K562 (cell line): ENCODE measurements around the gene MYBL2. TPM values are rescaled to one million over a fixed set of nuclear protein-coding genes. Genes with fewer than 3 reads are reported as not detected.

ENCODE experiments used
- BRD4 ChIP-seq: fragments of 200-600 bp; sonication (generic); IDR thresholded peaks from 2 replicates; pipeline ENCODE4 v1.6.1; 2017; ENCODE audit warnings: inconsistent platforms
- ETV5 ChIP-seq: sonication (generic); formaldehyde crosslinking; IDR thresholded peaks from 2 replicates; pipeline ENCODE4 v1.4.0; 2020; ENCODE audit warnings: low read depth, mild to moderate bottlenecking, missing genetic modification reagents
- HMGN3 ChIP-seq: IDR thresholded peaks from 2 replicates; pipeline ENCODE4 v1.6.1; 2011; ENCODE audit warnings: borderline replicate concordance, low read depth, mild to moderate bottlenecking, mixed read lengths, low read length; ENCODE audit not compliant: insufficient read length; ENCODE audit errors: extremely low read depth
- KLF16 ChIP-seq: IDR thresholded peaks from 2 replicates; pipeline ENCODE4 v1.6.1; 2016; ENCODE audit warnings: antibody characterized with exemption
- LARP7 ChIP-seq: fragments of 450-650 bp; IDR thresholded peaks from 2 replicates; pipeline ENCODE4 v1.6.1; 2016
- NCOA2 ChIP-seq, 2 experiments: fragments of 450-650 bp; IDR thresholded peaks; 2 replicates each; pipeline ENCODE4 v1.6.1; 2018; ENCODE audit warnings: mild to moderate bottlenecking in 2 of 2, moderate library complexity in 1 of 2; ENCODE audit not compliant: partially characterized antibody in 2 of 2
- SNRNP70 ChIP-seq: fragments of 200-400 bp; formaldehyde crosslinking; optimal IDR thresholded peaks from 2 replicates; pipeline ENCODE3; 2017; ENCODE audit warnings: low read depth, low read length
- SREBF1 ChIP-seq: fragments of 150-350 bp; IDR thresholded peaks from 2 replicates; pipeline ENCODE4 v1.6.1; 2014; ENCODE audit warnings: antibody characterized with exemption, low read depth, low read length, borderline replicate concordance
- TBP ChIP-seq: optimal IDR thresholded peaks from 2 replicates; pipeline ENCODE3; 2011; ENCODE audit warnings: low read depth, low read length, improper control_type of control experiment
- TRIM25 ChIP-seq: fragments of 450-650 bp; IDR thresholded peaks from 2 replicates; pipeline ENCODE4 v1.7.0; 2016; ENCODE audit warnings: borderline replicate concordance
- ZBTB11 ChIP-seq, 3 experiments: fragments of 200-800 bp in 1 of 3; fragments of 250-450 bp in 1 of 3; fragments of 450-650 bp in 1 of 3; sonication (Bioruptor Pico) in 1 of 3; sonication (Bioruptor generic) in 1 of 3; formaldehyde crosslinking in 1 of 3; IDR thresholded peaks; 2 replicates each; pipeline versions ENCODE4 v1.6.1 to v1.8.0; 2016 to 2022; ENCODE audit warnings: mild to moderate bottlenecking in 2 of 3, missing genetic modification characterization in 2 of 3, missing compliant biosample characterization in 1 of 3, moderate library complexity in 1 of 3
- ZC3H8 ChIP-seq: fragments of 450-650 bp; IDR thresholded peaks from 2 replicates; pipeline ENCODE4 v1.6.1; 2017
- ZNF277 ChIP-seq: fragments of 250-450 bp; sonication (Bioruptor Pico); IDR thresholded peaks from 2 replicates; pipeline ENCODE4 v1.8.0; 2022; ENCODE audit warnings: inconsistent platforms, mild to moderate bottlenecking, moderate library complexity, borderline replicate concordance
- ZNF609 ChIP-seq: sonication (generic); formaldehyde crosslinking; IDR thresholded peaks from 2 replicates; pipeline ENCODE4 v1.8.1; 2023; ENCODE audit warnings: missing genetic modification reagents, mild to moderate bottlenecking, borderline replicate concordance
- ZNF707 ChIP-seq: fragments of 250-450 bp; sonication (Bioruptor Pico); conservative IDR thresholded peaks from 2 replicates; pipeline ENCODE4 v1.8.0; 2022; ENCODE audit warnings: inconsistent platforms, mild to moderate bottlenecking, moderate library complexity
- ZNF77 ChIP-seq: fragments of 250-450 bp; sonication (Bioruptor Pico); IDR thresholded peaks from 2 replicates; pipeline ENCODE4 v1.5.0; 2020
- polyA plus RNA-seq, 8 experiments: library from polyadenylated mRNA; depleted of rRNA in 4 of 8; stranded (reverse) in 5 of 8; unstranded in 3 of 8; fragments of >200 nt; fragmentation: Nextera tagmentation in 2 of 8; fragmentation: Illumina TruSeq in 1 of 8; extraction: Ambion mirVana in 2 of 8; extraction: Trizol in 1 of 8; gene quantifications; 2 replicates each; pipeline versions ENCODE4 v1.2.1 to v1.2.3, GENCODE V29; 2011 to 2014; ENCODE audit warnings: inconsistent platforms in 1 of 8, missing spikeins in 1 of 8
- total RNA-seq, 7 experiments: library from RNA; depleted of rRNA in 6 of 7; stranded (reverse); fragments of >200 nt in 6 of 7; fragmentation: Illumina TruSeq in 2 of 7; extraction: Trizol in 2 of 7; gene quantifications; 2 replicates each; pipeline versions ENCODE4 v1.2.1 to v1.2.3, GENCODE V29; 2011 to 2021; ENCODE audit warnings: low replicate concordance in 1 of 7

MYBL2 gene
- total and polyA plus RNA-seq, 9 of the 15 experiments (the other 6 are each of a cell fraction or from before 2014, with no cell fraction given), result 4.4 to 169 (median 52.5) TPM

- TF ChIP-seq ZNF609 (CRISPR knock-in tag), result 0 out of 2 replicates have a peak, but pooled peaks have one; percentile 39
- TF ChIP-seq LARP7, result no peak
- no peak for TF ChIP-seq HMGN3
- peak in 1 of 3 experiments; percentile 71; a peak in 2 of 6 replicates for TF ChIP-seq ZBTB11 (CRISPR knock-in tag; IDR thresholded peaks at IDR 0.05)
- no peak for TF ChIP-seq ZNF707 (CRISPR knock-in tag)
- TF ChIP-seq ZNF277 (CRISPR knock-in tag), result no peak
- no peak for TF ChIP-seq BRD4
- peak; percentile 96 for TF ChIP-seq KLF16
- TF ChIP-seq NCOA2 (IDR thresholded peaks at IDR 0.05; ENCODE audit: partially characterized antibody in 2 of 2), result peak; percentile 68 to 77
- no peak for TF ChIP-seq ETV5 (CRISPR knock-in tag)
- no peak for TF ChIP-seq TRIM25
- no peak for TF ChIP-seq ZNF77 (CRISPR knock-in tag)
- no peak for TF ChIP-seq ZC3H8
- no peak for TF ChIP-seq SREBF1
- TF ChIP-seq TBP, result no peak
- no peak for TF ChIP-seq SNRNP70
Measured at GRCh38 chr20:43690943-43691598, 24.2 kb downstream of the MYBL2 start (continued).
